ENCODE data around the gene CDKN2AIPNL.
"Not testable (repeated sequence)": the region's sequence is repeated elsewhere in the genome, so short reads cannot be mapped to it uniquely, and the experiment has no call there.

CDKN2AIPNL gene

DNA sequence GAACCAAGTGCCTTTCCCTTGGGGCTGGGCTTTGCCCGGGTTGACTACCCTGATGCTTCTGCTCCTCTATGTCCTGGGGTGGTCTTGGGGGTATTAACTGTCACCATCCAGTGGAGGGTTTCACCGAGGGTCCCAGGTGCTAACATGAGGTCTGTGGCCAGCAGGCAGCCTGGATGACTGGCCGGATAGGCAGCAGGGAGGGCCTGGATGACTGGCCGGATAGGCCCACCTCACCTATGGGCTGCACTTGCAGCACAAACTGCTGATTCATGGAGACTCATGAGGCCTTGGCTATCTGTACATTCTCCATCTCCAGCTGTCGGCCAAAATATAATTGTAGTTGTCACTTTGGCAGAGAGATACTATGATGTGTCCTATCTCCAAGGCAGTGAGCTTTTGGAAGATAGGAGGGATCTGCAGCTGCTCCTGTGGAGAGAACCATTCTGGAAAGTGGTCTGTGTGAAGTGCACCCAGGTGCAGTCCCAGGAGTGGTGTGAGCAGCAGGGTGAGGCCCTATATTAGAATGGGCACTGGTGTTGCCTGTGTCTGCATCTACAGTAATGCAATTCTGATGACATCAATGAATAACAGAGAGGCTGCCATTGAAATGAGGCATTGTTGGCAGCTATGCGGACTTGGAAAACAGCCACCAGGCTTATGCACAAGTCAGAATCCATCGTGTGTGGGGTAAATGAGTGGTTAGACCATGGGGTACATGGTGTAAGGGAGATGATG, 26.3 kb upstream of the CDKN2AIPNL start:
- no peak for DNase-seq

DNA sequence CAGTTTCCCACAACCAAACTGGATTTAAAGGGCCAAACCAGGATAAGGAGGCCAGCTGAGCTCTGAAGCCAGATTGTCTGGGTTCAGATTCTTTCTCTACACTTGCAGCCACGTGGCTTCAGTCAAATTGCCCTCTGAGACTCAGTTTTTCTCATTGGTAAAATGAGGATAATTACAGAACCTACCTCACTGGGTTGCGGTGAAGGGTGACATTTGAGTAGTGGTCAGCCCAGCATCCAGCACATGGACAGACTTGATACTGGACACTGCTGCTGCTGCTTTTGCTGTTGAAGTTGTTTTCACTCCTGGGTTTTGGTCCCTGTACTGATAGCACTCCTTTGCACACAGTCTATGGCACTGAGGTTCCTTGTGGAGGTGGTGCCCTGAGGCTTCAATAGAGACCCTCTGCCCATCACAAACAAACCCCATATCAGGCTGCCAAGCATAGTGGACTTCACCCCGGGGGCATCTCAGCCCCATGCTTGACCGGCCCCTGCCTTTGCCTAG, 25.7 kb upstream of the CDKN2AIPNL start:
- no peak for DNase-seq

DNA sequence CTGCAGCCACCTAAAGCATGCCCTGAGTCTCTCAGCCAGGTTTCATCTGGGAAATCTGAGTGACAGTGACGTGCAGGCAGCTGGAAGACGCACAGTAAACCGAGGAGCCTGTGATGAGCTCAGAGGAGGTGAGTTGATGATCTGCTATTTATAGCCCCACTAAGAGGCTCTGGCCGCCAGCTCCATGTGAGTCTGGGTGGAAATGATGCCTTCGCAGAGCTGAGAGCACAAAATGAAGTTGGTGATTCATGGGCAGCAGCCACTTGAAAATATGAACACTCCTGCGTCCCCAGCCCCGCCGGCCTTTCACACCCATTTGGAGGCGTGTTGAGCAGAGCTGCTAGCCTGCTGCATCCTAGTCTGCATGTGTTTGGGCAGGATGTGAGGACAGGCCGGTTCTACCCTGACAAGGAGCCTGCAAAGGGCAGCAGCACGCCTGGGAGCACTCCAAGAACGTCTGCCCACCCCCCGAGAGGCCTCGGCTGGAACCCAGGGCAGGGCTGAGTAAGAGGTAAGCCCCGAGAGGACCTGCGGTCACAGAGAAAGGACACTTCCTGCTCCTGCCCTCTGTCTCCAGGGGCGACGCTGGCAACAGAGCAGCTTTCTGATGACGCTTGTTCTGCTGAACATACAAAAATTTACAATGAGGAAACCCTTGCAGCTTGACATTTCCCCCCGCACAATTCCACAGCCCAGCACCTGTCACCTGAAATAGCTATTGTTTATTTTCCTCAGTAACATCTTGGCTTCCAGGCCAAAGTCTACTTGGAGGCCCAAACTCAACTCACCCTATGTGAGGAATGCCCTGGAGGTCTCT, 25.1 kb upstream of the CDKN2AIPNL start:
- DNase-seq: peak; percentile 67 to 71

DNA sequence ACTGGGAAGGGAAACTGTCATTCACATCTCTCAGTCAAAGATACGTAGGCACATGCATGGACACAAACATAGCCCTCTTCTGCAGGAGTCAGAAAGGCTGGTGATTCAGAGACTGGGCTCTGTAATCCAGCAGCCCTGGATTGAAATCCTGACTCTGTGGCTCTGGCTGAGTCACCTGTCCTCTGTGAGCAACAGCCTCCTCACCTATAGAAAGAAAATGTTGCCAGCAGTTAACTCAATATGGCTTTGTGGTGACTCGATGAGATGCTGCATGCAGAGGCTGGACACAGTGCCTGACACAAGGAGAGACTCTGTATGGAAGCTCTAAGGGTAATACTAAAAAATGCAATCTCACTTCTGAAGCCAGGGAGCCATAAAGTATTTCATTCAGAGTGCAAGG, 23.9 kb upstream of the CDKN2AIPNL start:
- DNase-seq: peak in 1 of 2 experiments; percentile 38

DNA sequence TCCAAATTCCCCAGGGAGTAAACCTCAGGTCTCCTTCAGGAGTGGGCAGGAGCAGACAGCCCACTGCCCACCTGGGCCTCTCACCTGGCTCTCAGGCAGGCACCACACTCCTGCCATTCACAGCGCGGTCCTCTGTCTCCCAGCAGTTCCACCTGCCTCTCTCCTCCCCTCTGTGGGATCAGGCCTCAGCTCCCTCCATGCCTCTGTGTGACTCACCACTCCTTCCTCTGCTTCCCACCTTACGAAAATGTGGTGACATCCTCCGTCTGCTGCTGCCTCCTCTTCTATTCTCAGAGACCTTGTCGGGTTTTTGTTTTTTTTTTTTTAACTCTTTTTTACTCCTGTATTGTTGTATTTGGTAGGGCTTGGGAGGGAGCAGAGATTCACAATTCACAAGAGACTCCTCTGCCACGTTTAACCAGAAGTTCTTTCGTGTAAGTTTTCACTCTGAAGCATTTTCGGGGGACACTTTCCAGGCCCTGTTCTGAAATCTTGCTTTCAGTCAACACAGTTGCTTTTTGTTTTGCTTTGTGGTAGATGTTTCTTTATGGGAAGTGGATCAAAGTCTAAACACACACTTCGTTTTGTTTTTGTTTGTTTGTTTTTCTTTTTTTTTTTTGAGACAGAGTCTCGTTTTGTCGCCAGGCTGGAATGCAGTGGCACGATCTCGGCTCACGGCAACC, 21.1 kb upstream of the CDKN2AIPNL start:
- no peak for DNase-seq

DNA sequence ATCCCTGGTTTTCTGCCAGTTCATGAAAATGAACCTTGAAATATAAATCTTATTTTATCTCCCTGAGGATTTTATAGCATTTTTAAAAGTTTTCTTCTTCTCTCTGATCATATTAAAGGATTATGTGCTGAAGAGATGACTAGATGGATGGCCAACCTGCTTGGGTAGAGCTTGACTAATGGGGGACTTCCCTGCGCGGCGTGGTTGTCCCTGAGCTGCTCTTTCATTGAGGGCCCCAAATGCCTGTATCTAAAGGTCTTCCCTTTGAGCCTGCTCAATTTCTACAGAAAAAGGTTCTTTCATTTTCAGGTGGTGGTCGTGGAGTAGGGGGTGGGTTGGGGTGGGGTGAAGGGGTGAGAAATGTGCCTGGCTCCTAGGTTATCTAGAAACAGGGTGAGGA, 20.5 kb upstream of the CDKN2AIPNL start:
- DNase-seq: peak in 1 of 2 experiments; percentile 54

DNA sequence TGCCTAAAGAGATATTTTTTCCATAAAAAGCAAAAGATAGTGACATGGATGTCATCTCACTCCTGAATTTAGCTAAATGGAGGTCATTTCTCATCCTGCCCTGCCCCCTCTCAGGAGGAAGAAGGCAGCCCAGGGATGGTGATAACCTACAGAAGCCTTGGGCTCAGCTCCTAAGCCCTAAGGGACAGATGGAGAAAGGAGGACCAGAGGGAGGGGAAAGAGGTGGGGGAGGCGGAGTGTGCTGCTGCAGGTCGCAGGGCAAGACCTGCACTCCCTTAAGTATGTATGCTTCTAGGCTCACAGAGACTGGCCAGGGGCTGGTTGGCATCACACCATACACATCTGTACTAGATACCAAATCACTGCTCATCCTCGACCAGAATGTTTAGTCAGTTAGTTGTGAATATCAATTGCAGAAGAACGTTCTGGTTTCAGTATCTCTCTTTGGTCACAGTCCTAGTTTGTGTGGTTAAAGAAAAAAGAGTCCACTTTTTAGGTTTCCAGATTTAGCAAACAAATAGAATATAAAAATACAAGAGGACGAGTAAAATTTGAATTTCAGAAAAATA, 18.4 kb upstream of the CDKN2AIPNL start:
- DNase-seq: no peak

DNA sequence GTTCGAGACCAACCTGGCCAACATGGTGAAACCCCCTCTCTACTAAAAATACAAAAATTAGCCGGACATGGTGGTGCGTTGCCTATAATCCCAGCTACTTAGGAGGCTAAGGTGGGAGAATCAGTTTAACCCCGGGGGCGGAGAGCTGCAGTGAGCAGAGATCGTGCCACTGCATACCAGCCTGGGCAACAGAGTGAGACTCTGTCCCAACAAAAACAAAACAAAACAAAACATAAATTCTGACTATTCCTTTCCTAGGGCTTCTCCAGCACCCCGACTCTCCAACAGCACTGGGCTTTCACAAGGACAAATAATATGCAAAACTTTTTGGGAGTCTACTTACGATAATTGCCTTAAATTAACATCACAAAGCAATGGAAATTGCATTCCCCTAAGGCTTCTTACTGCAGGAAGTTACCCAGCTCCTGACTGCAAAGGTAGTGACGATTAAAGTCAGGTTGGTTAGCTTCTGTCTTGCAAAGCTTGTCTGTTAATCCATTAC, 15.9 kb upstream of the CDKN2AIPNL start:
- DNase-seq: no peak

DNA sequence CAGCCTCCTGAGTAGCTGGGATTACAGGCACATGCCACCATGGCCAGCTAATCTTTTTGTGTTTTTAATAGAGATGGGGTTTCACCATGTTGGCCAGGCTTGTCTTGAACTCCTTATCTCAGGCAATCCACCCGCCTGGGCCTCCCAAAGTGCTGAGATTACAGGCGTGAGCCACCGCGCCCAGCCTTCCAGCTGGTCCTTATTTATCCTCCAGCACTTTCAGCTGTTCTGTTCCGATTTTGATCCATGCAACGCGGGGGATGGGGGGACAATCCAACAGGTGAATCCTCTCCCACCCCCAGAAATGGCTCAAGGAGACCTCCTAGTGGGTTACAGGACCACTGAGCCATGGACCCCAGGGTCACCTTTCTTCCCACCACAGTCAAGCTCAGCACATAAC, 14.7 kb upstream of the CDKN2AIPNL start:
- no peak for DNase-seq

DNA sequence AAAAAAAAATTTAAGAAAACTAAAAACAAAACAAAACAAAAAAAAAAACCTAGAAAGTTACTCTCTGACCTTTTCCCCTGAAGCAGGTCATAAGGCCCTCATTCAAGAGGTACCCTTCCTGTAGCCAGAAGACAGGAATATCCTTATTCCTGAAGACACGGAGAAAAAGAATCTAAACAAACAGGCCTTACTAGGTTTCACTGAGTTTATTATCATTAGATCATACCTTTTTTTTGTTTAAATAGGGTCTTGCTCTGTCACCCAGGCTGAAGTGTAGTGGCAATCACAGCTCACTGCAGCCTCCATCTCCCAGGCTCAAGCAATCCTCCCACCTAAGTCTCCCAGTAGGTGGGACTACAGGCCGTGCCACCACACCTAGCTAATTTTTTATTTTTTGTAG, 11.7 kb upstream of the CDKN2AIPNL start:
- no peak for DNase-seq

DNA sequence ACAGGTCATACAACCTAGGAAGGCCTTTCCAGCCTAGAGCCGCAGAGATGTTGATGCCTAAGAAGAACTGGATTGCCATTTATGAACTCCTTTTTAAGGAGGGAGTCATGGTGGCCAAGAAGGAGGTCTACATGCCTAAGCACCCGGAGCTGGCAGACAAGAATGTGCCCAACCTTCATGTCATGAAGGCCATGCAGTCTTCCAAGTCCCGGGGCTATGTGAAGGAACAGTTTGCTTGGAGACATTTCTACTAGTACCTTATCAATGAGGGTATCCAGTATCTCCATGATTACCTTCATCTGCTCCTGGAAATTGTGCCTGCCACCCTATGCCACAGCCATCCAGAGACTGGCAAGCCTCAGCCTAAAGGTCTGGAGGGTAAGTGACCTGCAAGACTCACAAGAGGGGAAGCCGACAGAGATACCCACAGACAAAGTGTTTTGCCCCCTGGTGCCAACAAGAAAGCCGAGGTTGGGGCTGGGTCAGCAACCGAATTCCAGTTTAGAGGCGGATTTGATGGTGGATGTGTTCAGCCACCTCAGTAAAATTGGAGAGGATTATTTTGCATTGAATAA, 11.2 kb upstream of the CDKN2AIPNL start:
- DNase-seq: no peak

DNA sequence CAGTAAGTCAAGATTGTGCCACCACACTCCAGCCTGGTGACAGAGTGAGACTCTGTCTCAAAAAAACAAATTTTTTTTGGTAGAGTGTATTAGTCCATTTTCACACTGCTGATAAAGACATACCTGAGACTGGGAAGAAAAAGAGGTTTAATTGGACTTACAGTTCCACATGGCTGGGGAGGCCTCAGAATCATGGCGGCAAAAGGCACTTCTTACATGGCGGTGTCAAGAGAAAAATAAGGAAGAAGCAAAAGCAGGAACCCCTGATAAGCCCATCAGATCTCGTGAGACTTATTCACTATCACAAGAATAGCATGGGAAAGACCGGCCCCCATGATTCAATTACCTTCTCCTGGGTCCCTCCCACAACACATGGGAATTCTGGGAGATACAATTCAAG, 9.4 kb upstream of the CDKN2AIPNL start:
- not testable (repeated sequence) for DNase-seq

DNA sequence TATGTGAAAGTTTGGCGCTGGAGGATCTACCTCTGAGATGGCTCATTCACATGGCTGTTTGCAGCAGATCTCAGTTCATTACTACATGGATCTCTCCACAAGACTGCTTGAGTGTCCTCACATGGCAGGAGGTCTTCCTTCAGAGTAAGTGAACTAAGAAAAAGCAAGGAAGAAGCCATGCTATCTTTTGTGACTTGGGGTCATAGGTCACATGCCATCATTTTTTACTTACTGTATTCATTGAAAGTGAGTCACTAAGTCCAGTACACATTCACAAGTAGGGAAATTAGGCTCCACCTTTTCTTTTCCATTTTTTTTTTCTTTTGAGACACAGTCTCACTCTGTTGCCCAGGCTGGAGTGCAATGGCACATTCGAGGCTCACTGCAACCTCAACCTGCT, 8.7 kb upstream of the CDKN2AIPNL start:
- no peak for DNase-seq

DNA sequence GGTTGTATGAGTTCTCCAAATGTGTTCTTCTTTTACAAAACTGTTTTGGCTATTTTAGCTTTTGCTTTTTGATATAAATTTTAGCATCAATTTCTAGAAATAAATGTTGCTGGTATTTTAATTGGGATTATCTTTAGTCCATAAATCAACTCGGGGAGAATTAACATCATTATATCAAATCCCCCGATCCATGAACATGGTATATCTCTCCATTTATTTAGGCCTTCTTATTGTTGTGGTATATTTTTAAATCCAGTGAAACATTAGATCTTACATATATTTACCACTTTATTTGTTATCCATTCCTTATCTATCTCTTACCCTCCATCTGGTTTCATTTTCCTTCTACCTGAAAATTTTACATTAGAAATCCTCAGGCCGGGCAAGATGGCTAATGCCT, 7.3 kb upstream of the CDKN2AIPNL start:
- no peak for DNase-seq

DNA sequence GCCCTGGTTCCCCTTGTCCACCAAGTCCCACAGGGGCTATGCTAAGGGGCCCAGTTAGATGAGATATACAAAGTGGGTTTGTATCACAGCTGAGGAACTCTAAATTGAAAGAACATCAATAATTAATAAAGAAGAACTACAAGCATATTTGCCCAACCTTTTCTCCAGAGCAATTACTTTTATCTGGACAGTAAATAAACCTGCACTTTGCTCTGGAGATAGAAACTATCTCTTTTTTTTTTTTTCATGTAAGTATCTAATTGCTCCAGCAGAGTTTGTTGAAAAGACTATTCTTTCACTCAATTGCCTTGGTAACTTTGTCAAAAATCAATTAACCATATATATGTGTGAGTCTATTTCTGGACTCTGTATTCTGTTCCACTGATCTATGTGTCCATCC, 6.0 kb upstream of the CDKN2AIPNL start:
- no peak for DNase-seq

DNA sequence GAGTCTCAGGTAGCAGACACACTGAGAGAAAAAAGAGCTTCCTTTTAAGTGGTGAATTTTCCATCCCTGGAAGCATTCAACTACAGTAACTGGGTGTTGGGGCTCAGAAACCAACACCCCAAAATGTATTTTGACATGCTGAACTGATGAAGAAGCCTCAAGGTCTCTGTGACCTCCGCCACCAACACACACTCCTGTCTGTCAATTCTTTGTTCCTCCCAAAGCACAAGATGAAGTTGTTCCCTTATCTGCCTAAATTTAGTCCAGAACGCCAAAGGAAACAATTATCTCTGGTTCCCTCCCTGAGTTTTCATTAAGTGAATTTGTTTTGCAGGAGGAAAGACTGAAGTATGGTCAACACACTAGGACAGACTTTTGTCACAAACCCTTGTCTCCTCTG, 1.4 kb upstream of the CDKN2AIPNL start:
- no peak for DNase-seq

DNA sequence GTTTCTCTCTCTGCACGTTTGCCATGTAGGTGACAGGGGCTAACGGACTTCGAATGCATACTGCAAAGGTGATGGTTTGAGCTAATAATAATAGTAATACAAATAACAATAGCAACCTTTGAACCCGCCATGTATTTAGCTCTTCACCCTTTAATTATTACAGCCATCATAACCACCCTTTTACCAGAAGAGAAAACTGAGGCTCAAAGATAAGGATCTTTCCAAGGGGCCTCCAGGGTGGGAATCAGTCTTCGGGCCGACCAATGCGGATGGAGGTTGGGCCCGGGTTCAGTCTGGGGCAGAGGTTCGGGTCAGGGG, 494 bp downstream of the CDKN2AIPNL start:
- DNase-seq: no peak

DNA sequence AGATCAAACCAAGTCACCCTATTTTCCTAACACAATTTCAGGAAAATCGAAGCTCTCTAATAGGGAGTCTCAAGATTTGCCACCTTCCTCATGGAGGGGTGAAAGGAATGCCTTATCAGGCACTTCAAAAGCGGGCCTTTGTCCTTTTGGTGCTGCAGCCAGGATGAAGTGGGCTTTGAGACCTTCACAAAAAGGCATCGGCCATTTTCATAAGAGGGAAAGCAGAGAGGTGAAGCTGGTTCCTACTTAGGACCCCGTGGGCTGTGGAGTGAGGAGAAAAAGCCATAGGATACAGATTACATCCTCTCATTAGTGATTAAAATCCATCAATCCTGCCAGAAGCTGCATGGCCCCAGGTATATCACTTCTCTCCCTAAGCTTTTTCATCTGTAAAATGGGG, 859 bp downstream of the CDKN2AIPNL start:
- DNase-seq: no peak

DNA sequence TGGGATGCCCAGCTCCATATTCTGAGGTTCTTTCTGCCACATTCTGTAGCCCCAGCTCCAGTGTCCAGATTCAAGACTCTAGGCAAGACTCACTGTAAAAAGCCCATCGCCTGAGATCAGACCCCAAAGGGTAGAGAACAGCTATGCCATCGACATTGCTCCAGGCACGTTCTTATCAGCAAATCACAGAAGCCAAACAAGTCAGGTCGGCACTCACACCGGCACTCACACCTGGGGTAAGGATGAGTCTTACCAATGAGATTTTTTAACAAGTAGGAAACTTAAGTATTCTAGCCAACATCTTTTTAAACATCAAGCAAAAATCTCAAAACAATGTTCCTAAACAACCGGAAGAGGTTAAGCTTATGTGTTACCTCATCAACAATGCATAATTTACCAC, 2.4 kb downstream of the CDKN2AIPNL start:
- DNase-seq: no peak

DNA sequence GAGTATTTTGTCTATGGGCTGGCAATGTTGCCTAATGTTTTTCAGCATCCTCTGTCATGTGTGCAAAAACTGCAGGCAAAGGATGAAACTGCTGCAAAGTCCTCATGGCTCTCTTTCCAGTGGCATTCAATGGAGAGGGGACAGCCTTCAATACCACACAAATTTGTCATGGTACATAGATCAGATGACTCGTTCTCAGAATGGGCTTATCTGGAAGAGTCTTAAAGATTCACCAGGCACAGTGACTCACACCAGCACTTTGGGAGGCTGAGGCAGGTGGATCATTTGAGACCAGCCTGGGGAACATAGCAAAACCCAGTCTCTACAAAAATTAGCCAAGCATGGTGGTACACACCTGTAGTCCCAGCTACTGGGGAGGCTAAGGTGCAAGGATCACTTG, 5.3 kb downstream of the CDKN2AIPNL start:
- peak in 1 of 2 experiments; percentile 27 for DNase-seq

DNA sequence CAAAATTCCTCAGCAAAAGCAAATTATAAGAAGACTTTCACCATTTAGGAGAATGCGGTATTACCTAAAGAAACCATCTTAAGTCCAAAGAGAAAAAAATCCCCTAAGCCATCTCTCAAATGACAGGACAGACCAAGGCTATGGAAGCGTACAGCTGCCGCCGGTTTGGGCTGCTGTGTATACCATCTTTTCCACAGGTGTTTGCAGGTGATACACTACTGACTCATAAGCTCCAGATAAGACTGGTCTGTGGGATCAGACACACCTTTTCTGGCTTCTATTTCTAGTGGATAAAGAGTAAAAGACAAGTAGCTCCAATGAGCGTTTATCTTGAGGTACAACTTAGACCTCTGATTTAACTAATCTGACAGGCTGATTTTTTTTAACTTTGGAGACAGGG, 7.7 kb downstream of the CDKN2AIPNL start:
- DNase-seq: no peak

DNA sequence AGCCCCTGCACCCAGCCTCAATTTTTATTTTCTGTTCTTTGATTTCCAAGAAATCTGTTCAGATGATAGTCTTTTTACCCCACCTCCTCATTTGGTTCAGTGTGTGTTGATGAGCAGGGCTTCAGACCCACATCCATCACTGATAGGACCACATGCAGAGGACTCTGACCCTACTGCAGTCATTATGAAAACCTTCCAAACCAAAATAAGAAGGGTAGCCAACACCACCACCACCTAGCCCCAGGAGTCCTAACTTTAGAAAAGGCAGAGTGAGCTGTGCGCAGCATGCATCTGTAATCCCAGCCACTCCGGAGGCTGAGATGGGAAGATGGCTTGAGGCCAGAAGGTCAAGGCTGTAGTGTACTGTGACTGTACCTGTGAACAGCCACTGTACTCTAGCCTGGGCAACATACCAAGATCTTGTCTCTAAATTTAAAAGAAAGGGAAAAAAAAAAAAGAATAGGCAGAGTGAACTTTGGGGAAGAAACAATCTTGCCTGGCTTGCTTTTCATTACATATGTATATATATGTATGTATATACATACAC, 13.0 kb downstream of the CDKN2AIPNL start:
- DNase-seq: no peak

DNA sequence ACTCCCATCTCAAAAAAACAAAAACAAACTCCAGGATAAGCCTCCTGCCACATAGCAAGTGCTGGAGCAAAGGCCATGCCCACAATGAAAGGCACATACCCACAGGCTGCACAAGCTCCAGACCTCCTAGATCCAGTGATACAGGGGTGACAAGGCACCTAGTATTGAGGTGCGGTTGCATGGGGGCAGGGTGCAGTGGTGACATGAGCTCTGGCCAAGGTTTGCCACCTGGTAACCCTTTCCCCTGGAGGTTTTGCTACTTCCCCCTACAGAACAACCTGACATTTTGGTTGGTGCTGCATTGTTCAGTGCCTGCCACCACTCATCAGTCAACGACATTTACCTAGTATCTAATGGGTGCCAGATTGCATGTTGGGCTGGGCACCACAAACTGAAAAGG, 14.5 kb downstream of the CDKN2AIPNL start:
- DNase-seq: no peak
